ENCODE results near the gene LNP1.
"Not testable (repeated sequence)": the region's sequence is repeated elsewhere in the genome, so short reads cannot be mapped to it uniquely, and the experiment has no call there.

The LNP1 gene

DNA sequence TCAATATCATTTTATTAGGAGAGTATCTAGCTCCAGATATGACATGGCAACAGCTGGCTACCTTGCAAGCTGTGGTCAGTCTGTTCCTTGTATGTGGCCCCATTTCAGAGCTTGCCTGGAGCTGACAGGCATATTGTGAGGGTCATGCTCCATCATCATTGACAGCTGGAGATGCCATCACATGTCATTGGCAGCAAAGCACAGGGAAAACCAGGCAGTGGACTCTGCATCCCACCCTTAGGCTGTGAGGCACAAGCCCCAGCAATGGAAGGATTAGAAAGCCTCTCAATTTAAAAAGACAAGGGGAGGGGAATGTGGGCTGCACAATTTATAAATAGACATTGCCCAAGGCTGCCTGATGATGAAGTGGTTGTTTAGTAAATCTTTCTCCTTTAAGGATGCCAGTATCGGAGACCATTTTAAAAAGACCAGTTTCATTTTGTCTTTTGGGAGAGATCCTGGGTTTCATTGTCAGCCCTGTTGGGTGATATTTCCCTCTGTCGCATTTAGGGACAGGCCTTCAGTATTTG, 27.9 kb downstream of the LNP1 start:
- no peak for DNase-seq (ENCODE audit: low spot score)

DNA sequence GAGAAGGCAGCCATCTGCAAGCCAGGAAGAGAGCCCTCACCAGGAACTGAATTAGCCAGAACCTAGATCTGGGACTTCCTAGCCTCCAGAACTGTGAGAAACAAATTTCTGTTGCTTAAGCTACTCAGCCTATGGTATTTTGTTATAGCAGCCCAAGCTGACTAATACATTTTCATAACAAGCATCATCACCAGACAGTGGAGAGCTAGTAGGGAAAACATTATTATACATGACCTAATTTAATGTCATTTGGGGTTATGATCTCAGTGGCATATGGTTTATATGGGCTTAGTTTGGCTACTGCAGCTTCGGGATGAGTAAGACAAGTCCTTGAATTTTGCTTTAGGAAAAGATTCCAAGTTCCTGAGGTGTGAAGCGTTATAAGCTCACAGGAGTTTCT, 35.6 kb downstream of the LNP1 start:
- DNase-seq (ENCODE audit: low spot score) = no peak

DNA sequence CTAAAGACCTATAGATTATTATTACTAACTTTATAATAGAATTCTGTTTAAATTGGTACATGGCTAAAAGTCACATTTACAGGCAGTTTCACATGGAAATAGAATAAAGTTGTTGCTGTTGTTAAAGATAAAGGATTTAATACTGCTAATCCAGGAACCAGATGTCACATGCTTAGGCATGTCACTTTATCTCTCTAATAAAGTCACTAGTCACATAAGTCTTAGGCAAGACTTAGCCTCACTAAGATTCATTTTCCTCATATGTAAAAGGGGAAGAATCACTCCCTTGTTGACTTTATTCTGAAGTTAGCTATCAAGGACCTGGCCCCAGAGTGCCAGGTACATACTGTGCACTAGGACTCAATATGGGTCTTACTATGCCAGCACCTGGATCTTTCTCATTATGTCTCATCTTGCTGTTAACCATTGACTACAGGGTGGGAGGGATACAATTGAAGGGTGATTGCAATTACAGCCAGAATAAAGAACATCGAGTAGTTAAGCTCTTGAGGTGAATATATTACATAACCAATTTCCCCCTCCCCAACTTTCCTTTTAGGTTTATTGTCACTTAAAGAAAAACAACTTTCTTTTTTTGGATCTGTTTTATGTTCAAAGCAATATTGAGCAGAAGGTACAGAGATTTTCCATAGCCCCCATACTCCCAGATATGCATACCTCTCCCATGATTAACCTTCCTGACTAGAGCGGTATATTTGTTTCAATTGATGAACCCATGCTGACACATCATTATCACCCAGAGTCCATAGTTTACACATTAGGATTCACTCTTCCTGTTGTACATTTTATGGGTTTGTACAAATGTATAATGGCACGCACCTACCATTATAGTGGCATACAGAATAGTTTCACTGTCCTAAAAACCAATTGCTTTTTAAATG, 36.6 kb downstream of the LNP1 start:
- DNase-seq (ENCODE audit: low spot score) = no peak

DNA sequence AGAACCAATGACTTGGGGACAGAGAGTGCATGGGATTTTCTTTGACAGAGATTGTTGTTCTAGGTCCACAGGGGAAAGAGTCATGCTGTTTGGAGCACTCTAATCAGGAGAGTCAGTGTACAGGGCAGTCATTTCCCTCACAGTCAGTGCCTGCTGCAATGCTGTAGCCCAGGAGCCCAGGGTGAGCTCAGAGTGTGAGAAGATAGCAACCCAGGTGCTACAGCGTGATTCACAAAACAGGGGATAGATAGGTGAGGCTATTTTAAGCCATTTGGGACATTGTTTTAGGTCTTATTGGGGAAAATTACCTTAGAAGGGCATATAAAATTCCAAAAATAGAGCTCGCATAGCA, 37.3 kb downstream of the LNP1 start:
- DNase-seq (ENCODE audit: low spot score) = no peak

DNA sequence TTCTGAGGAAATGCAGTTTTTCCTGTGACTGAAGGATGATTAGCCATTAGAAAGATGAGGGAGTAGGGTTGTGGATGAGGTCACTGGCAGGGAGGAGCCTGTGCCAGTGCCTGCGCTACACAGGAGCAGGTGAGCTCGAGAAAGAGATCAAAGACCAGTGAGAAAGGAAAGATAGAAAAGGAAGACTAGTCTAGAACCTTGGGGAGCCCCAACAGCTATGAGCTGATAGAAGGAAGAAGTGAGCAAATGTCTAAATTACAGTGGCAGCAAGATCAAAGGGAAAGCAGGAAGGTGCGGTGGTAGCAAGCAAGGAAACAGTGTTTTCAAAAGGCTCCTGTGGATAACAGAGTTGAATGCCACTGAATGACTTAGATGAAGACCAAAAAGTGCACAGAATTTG, 39.6 kb downstream of the LNP1 start:
- DNase-seq (ENCODE audit: low spot score) = no peak

DNA sequence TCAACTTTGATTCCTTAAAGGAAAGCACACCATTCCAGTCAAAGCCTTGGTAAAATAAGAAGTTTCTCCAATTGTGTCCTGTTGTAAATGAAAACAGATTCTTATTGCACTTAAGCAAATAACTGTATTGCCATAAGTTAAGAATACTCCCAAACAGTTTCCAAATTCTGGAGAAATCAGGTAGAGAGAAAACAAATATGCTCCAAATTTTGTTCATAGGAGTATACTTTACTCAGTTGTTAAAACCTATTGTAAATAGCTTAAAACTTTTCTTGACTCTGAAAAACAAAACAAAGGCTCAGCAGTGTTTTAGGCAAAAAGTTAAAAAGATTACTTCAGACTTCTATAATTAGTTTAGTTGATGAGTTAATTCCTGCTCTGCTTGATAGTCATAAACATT, 42.4 kb downstream of the LNP1 start:
- no peak for DNase-seq (ENCODE audit: low spot score)

DNA sequence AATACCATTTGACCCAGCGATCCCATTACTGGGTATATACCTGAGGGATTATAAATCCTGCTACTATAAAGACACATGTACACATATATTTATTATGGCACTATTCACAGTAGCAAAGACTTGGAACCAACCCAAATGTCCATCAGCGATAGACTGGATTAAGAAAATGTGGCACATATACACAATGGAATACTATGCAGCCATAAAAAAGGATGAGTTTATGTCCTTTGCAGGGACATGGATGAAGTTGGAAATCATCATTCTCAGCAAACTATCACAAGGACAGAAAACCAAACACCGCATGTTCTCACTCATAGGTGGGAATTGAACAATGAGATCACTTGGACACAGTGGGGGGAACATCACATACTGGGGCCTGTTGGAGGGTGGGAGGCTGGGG, 45.7 kb downstream of the LNP1 start:
- DNase-seq (ENCODE audit: low spot score) = not testable (repeated sequence)

DNA sequence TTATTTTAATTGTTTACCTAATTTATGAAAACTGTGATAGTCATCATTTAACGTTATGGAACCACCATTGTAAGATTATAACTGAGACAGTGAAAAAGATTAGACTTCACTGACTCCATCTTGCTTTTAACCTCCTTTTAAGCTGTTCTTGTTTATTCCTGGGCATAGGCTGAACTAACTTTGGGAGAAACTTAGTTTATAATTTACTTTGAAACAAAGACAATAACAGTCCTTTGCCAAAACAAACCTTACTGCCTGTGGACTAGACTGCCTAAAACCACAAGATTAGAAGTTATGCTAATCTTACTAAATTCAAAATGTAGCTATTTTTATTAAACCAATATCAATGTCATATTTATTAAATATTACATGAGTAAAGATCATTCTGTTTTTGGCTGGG, 46.7 kb downstream of the LNP1 start:
- DNase-seq (ENCODE audit: low spot score) = no peak

DNA sequence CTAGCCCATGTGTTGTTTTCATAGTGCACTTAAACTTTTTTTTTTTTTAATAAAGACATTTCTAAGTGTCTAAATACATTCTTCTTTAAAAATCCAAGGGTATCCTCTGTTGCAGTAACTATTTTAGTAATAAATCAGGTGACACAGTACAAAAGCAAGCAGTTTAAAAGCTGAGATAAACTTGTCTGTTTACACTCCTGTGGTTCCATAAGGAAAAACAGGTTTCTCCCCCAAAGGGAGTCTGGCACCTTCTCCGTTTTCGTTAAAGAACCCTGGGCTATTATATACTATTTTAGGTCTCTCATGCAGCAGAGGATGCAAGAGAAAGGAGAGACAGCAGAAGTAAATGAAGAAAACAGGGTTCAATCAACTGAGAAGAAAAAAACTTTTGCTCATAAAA, 47.9 kb downstream of the LNP1 start:
- DNase-seq (ENCODE audit: low spot score) = no peak

DNA sequence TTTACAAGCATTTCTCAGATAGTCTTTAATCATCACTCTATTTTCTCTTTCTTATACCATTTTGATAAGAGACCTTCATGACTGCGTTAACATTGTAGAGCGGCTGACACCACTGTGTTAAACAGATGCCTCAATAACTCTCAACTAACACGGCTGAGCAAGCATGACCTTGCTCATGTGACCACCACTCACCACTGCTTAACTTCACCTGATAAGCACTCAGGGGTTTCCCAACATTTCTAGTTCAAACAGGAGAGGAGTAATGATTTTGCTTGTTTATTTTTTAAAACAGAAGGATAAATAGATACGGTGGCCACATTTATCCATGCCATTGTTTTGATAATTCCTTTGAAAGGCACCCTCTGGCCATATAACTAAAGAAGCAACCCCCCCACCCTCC, 53.3 kb downstream of the LNP1 start:
- DNase-seq (ENCODE audit: low spot score) = no peak

DNA sequence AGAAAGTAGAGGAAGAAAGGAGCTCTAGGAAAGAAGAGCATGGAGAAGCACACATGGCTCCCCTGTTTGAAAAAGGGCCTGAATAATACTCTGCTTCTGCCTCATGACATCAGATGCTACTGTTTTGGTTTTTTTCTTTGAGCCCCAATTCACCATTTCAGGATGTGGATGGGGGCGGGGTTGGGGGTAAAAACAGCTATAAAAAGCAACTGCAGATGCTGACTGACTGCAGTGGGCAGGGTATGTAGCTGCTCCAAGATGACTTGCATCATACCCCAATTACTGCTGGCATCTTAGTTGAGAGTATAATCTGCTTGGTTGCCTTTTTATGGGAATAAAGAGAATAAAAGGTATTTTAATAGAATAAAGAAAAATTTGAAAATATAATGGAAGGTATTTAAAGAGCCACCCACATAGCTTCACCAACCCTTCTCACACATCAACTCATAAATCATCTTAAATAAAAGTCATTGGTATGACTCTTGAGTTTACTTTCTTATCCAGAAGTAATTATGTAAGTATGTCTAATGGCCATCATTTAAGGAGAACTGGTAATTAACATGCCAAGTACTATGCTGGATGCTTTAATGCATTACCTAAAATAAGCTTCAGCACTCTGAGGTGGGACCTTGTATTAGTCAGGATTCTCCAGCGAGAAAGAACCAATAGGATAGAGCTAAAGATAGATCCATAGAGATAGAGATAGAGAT, 54.7 kb downstream of the LNP1 start:
- no peak for DNase-seq (ENCODE audit: low spot score)

DNA sequence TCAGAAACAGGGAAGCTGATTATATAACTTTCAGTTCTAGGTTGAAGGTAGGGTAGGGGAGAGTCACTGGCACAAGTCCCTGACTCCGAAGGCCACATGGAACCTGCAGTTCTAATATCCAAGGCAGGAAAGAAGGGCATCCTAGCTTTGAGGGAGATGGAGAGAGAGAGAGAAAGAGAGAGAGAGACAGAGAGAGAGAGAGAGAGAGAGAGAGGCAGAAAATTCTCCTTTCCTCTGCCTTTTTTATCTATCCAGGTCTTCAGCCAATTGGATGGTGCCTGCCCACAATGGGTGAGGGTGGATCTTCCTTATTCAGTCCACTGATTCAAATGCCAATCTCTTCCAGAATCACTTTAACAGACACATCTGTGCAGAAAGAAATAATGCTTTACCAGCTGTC, 55.4 kb downstream of the LNP1 start:
- DNase-seq (ENCODE audit: low spot score) = no peak

DNA sequence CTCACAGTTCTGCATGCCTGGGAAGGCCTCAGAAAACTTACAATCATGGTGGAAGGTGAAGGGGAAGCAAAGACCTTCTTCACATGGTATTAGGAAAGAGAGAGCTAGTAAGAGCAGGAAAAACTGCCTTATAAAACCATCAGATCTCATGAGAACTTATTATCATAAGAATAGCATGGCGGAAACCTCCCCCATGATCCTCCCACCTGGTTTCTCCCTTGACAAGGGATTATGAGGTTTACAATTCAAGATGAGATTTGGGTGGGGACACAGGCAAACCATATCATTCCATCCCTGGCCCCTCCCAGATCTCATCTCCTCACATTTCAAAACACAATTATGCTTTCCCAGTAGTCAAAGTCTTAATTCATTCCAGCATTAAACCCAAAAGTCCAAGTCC, 56.5 kb downstream of the LNP1 start:
- no peak for DNase-seq (ENCODE audit: low spot score)

DNA sequence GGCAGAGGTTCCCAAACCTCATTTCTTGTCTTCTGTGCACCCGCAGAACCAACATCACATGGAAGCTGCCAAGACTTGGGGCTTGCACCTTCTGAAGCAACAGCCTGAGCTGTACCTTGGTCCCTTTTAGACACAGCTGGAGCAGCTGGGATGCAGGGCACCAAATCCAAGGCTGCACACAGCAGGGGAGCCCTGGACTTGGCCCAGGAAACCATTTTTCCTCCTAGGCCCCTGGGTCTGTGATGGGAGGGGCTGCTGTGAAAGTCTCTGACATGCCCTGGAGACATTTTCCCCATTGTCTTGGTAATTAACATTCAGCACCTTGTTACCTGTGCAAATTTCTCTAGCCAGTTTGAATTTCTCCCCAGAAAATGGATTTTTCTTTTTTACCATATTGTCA, 57.5 kb downstream of the LNP1 start:
- DNase-seq (ENCODE audit: low spot score) = no peak

DNA sequence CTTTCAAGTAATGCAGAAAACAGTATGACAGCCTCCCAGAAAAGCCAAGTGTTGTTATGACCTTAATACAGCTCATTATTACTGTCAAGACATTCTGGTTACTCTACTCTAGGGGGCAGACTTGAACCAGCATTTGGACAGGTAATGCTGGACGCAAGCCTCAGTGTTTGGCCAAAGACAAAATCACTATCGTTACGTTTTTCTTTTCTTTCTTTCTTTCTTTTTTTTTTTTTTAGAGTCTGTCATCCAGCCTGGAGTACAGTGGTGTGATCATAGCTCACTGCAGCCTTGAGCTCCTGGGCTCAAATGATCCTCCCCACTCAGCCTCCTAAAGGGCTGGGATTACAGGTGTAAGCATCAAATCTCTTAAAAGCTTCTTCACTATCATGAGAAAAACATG, 61.7 kb downstream of the LNP1 start:
- peak; percentile 18 for DNase-seq (ENCODE audit: low spot score)

DNA sequence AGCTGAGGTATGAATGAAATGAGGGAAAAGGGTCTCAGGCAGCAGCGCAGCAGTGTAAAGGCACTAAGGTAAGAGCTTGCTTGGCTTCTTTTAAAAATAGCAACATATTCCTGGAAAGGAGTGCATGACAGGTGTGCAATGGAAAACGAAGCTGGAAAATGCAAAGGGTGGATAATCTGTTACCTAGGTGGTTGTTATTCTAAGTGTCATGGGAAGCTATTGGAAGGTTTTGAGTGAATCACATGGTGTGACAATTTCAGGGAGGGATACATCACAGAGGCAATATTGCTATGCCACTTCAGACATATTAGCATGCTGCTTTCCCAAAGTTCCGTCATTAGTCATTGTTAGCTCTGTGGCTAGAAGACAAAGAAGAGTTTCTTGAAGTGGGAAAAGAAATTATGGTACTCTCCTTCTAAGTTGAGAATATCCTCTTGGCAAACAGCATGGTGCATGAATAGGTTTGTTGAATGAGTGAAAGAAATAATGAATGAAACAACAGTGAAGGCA, 62.4 kb downstream of the LNP1 start:
- DNase-seq (ENCODE audit: low spot score) = no peak

DNA sequence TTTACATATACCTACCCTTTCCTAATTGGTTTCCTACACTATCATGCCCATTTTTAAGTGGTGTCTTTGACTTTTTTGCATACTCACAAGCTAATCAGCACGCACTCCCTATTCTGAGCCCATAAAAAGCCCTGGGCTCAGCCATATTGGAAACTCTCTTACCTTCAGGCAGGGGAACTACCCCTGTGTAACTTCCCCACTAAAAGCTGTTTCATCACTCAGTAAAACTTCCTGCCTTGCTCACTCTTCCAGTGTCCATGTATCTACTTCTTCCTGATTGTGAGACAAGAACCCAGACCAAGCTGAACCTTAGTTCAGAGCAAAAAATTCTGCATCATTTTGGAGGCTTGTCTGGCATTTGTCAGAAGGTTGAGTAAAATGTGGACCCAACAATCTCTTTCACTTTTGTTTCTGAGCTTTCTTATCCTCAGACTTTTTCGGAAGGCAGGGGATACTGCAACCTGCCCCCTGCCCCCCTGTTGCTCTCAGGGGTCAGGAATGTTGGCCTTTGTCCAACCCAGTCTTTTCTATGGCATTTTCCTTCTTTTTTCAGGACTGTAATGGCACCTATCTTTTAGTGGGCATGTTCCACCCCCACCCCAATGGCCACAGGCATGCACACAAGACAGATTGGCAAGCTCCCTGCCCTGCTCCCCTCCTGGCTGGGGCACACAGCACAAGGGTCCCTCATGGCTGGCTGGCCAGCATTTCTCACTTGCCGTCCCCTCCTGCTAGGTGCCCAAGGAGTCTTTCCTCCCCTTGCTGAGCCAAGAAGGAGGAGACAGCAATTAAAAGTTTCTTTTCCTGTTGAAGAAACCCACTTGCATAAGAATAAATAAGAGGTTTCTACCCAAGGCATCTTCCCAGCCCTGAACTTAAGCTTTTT, 64.8 kb downstream of the LNP1 start:
- DNase-seq (ENCODE audit: low spot score) = no peak

DNA sequence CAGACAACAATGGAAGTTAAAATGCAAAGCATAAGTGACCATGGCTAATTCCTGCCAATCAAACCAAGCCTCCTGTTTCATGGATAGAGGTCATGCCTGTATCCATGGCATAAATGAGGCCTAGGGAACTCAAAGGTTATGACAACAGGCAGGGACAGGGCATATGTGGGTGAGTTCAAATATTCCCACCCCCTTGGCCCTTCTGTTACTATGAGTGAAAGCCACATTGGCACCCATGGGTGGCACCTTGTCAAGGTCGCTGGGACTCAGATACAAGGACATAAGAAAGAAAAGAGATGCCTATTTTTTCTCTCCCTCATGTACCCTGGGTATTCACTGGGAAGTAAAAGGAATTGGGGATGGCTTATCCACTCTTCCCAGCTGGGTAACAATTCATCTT, 65.8 kb downstream of the LNP1 start:
- no peak for DNase-seq (ENCODE audit: low spot score)

DNA sequence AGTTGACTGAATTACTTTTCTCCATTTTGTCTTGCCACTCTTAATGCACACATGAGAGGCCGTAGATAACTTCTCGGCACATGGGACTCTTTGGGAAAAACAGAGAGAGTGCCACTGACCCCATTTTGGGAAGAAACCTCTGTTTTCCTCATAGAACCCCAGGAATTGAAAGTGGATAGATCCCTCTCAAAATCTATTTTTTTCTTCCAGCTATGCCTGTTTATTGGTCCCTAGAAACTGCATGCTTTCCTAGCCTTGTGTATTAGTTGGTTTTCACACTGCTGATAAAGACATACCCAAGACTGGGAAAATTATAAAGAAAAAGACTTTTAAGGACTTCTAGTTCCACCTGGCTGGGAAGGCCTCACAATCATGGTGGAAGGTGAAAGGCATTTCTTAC, 67.3 kb downstream of the LNP1 start:
- DNase-seq (ENCODE audit: low spot score) = no peak

DNA sequence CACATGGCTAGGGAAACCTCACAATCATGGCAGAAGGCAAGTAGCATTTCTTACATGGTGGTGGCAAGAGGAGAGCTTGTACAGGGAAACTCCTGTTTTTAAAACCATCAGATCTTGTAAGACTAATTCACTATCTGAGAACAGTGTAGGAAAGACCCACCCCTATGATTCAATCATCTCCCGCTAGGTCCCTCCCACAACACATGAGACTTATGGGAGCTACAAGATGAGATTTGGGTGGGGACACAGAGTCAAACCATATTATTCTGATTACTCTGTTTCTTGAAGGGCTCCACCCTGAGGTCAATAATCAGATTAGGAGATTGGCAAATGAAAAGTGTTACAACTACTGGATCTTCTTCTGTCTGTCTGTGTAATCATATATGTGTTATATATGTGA, 69.6 kb downstream of the LNP1 start:
- no peak for DNase-seq (ENCODE audit: low spot score)

DNA sequence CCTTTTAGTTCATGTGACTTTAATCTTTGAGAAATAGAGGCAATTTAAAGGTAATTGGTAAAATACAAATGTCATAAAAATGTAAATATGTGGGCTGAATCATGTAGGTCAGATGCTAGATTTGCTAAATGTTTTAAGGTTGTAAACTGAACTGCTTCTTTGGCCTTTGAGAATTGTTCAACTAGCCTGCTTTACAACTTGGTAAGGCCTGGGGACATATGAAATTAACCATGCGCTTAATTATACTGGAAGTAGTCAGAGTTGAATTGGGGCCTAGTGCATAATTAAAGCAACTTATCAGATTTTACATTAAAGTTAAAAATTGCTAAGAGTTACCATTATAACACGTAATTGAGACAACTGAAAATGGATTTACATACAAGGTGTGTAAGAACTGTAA, 70.1 kb downstream of the LNP1 start:
- no peak for DNase-seq (ENCODE audit: low spot score)

DNA sequence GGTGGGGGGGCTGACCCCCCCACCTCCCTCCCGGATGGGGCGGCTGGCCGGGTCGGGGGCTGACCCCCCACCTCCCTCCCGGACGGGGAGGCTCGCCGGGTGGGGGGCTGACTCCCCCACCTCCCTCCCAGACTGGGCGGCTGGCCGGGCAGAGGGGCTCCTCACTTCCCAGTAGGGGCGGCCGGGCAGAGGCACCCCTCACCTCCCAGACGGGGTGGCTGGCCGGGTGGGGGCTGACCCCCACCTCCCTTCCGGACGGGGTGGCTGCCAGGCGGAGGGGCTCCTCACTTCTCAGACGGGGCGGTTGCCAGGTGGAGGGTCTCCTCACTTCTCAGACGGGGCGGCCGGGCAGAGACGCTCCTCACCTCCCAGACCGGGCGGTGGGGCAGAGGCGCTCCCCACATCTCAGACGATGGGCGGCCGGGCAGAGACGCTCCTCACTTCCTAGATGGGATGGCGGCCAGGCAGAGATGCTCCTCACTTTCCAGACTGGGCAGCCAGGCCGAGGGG, 76.6 kb downstream of the LNP1 start:
- not testable (repeated sequence) for DNase-seq (ENCODE audit: low spot score)
